ENCODE measurements around the gene HOXC11. TPM values are rescaled to one million over a fixed set of nuclear protein-coding genes. Genes with fewer than 3 reads are reported as not detected.
A peak's percentile ranks its signal among the peaks of the same experiment; 100 is the strongest.

HOXC11 gene
- total RNA-seq, 1 experiment from 2014 or later, result 1.7 TPM

DNA sequence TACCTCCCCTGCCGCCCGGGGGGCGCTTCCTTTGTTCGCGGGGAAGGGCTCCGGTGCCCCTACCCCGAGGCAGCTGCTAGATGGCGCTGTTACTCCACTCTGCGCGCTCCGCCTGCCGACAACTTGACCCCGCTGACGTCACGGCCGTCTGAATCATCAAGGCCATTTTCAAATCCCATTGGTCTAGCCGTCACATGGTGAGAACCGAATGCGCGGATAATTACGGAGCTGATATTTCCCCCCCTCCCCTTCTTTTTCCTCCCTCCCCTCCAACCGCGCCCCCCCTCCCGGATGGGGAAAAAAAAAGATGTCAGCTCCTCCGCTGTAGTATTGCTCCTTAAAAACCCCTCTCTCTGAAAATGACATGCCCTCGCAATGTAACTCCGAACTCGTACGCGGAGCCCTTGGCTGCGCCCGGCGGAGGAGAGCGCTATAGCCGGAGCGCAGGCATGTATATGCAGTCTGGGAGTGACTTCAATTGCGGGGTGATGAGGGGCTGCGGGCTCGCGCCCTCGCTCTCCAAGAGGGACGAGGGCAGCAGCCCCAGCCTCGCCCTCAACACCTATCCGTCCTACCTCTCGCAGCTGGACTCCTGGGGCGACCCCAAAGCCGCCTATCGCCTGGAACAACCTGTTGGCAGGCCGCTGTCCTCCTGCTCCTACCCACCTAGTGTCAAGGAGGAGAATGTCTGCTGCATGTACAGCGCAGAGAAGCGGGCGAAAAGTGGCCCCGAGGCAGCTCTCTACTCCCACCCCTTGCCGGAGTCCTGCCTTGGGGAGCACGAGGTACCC is 12.2 kb downstream of the HOXC11 start, which contains the start of gene HOXC10:
HOXC10 (plus strand) TSS at position 246 of the 791 bp plus-strand sequence; CDS start at position 360, 114 bp downstream.
- peak; percentile 94 for DNase-seq (ENCODE audit: low read depth)

GRCh38 chr12:53985692-53985993 is 12.7 kb downstream of the HOXC11 start:
- DNase-seq (ENCODE audit: low read depth), result no peak

- DNase-seq (ENCODE audit: low read depth), result peak; percentile 69
These were observed 13.2 kb downstream of the HOXC11 start for GRCh38 chr12:53985994-53986685.

DNA sequence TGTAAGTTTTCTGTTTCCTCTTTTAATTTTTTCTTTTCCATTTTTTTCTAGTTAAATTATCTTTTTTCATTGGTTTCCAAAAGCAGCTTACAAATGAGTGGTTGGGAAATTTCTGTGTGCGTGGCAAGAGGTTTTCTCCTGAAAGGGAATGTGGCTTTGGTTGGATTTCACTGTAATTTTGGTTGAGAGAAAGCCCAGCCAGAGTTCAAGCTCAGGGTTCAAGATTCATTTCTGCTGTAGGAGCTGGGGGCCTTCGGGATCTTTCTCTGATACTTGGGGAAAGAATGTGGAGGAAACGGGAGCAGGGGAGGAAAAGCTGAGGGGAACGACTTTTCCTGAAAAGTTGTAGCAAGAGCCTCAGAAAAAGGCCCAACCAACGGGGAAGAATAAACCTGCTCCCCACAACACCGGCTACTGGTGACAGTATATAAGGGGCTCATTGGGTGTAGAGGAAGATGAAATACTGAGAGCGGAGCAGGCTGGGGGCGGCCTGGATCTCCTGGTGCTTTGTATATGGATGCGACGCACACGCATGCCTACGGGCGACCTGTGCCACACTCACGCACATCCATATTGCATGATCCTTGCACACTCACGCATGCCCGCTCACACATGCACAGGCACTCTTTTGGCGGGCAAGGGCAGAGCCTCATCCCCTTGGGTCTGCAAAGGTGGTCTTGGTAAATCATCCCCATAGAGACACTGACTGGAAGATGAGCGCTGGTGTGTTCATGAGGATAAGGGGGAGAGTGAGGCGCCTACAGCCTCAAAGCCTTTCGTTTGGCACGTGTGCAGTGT is 14.0 kb downstream of the HOXC11 start:
- DNase-seq (ENCODE audit: low read depth), result no peak

GRCh38 chr12:53987787-53988230 is 14.9 kb downstream of the HOXC11 start:
- DNase-seq (ENCODE audit: low read depth), result no peak

- DNase-seq (ENCODE audit: low read depth), result no peak
These were observed 15.8 kb downstream of the HOXC11 start for GRCh38 chr12:53988541-53989226.

GRCh38 chr12:53989227-53990113 is 16.5 kb downstream of the HOXC11 start:
- peak; percentile 86 for DNase-seq (ENCODE audit: low read depth)

GRCh38 chr12:53990311-53991076 is 17.6 kb downstream of the HOXC11 start:
- peak; percentile 52 for DNase-seq (ENCODE audit: low read depth)

DNA sequence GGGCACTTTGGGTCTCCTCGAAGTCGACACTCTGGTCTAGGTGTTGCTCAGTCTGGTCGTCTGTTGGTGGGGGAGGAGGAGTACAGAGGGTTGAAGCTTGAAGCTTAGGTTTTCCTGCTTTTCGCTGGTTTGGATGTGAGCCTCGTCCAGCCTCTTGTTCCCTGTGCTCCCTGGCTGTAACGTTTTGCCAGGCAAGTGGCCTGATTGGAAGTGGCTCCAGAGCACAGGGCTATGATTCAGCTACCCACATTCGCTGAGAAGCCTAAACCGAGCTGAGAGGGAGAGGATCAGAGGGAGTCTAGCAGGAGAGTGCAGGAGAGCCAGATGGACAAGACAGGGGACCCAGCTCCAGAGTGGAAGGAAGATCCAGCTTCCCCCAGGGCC is 18.1 kb downstream of the HOXC11 start:
- DNase-seq (ENCODE audit: low read depth), result peak; percentile 87

DNA sequence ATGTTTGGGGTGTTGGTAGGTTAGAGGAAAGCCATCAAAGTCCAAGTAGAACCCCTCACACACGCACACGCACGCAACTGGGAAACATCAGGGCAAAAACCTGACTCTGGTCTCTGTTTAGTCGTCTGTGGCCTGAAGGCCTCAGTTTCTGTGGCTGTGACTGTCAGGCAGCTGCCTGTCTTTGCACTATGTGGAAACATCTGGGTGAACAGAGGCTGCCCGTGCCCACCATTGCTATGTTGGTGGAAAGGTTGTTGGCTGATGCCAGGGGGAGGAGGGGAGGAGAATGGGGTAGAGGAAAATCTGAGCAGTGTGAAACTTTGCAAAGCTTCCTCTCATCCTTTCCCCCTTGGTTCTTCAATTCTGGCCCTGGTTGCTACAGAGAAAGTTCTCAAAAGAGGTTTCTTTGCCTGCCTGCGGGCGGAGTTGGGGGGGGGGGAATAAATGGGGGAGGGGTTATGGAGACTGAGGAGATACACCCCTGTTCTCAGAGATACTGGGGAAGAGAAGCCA is 19.5 kb downstream of the HOXC11 start:
- no peak for DNase-seq (ENCODE audit: low read depth)

- DNase-seq (ENCODE audit: low read depth), result no peak
These were observed 20.5 kb downstream of the HOXC11 start for GRCh38 chr12:53993162-53994008.

- DNase-seq (ENCODE audit: low read depth), result no peak
These were observed 21.0 kb downstream of the HOXC11 start for GRCh38 chr12:53994009-53994263.

- no peak for DNase-seq (ENCODE audit: low read depth)
These were observed 21.5 kb downstream of the HOXC11 start for GRCh38 chr12:53994264-53995001.

DNA sequence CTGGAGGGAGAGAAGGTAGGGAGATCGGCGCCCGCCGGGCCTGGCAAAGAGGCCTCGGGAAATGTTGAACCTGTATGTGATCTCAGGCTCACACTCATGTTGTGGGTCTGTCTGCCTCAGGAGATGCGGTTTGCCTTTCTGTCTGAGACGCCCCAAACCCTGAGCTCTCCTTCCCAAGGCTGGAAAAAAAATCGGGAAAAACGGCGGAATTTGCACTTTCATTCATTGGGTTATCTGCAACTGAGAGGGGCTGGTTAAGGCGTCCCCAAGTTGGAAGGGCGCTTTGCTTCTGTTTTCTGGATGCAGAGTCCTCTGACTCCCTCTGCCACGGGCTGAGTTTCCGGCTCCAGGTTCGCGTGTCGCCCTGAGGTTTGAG is 22.1 kb downstream of the HOXC11 start:
- DNase-seq (ENCODE audit: low read depth), result no peak

- DNase-seq (ENCODE audit: low read depth), result no peak
These were observed 22.7 kb downstream of the HOXC11 start for GRCh38 chr12:53995378-53996239.

DNA sequence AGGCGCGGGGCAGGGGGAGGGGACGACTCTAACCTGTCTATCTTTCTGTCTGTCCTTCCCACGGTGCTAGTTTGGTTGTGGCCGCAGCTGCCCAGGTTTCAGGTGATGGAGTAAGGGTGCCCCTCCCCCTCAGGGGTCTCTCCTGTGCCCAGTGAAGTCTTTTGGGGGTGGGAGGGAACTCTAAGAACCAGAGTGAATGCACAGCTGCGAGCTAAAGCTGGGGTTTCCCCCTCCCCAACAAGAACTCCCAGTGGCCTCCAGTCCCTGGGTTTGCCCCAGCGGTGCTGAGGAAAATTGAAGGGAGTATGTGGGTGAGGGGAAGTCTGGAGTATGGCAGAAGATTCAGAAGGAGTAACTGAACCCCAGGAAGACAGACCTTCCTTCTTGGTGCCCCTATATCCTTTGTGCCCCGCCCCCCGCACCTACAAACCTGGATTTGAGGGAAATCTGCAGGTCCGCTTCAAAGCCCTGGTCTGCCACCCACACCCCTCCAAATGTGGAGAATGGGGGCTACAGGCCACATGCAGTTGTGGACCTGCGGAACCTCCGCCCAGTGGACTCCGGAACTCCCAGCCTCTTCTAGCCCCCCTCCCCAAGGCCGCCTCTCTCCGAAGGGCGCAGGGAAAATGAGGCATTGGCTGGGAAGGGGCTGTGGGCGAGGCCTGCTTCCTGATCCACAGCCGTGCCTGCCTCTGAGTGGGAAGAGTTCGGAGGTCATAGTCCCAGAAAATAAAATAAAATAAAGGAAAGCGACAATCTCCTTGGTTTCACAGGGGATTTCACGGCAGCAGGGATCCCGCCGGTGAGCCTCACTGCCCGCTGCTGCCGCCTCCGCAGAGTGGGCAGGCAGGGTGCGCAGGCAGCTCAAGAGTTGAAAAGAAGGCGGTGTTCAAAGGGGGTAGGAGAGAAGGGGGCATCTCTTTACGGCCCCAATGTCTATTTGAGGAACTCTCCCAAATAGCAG is 23.6 kb downstream of the HOXC11 start:
- no peak for DNase-seq (ENCODE audit: low read depth)
